Neural cell (in vitro differentiated cells): Measurements from ENCODE around the gene MIPOL1. TPM values are rescaled to one million over a fixed set of nuclear protein-coding genes. Genes with fewer than 3 reads are reported as not detected.
A peak's percentile ranks its signal among the peaks of the same experiment; 100 is the strongest.

Experiments used
- H2AFZ ChIP-seq: fragments of 200-600, 300-800 bp; sonication (generic), shearing (Covaris generic); 2 replicates; pipeline ENCODE4 v1.6.0; 2014; ENCODE audit warnings: low read depth, mild to moderate bottlenecking, antibody characterized with exemption, low read length, moderate library complexity
- H3F3A ChIP-seq: fragments of 200-600 bp; shearing (Covaris generic); 2 replicates; pipeline ENCODE4 v1.6.1; 2016; ENCODE audit warnings: mild to moderate bottlenecking, moderate library complexity, mixed read lengths, antibody characterized with exemption, low read length; ENCODE audit not compliant: insufficient read depth, poor library complexity, severe bottlenecking
- H3K27ac ChIP-seq: fragments of 200-600, 300-800 bp; sonication (generic), shearing (Covaris generic); 2 replicates; pipeline ENCODE4 v1.5.1; 2014; ENCODE audit warnings: mild to moderate bottlenecking, low read length, moderate library complexity
- H3K27me3 ChIP-seq: fragments of 300-800, 200-600 bp; sonication (generic), shearing (Covaris generic); 2 replicates; pipeline ENCODE4 v1.6.0; 2014; ENCODE audit warnings: mild to moderate bottlenecking, low read depth, low read length, moderate library complexity; ENCODE audit not compliant: insufficient read depth
- H3K36me3 ChIP-seq: fragments of 300-800, 200-600 bp; sonication (generic), shearing (Covaris generic); 2 replicates; pipeline ENCODE4 v1.5.1; 2014; ENCODE audit warnings: mild to moderate bottlenecking, antibody characterized with exemption, low read length, moderate library complexity; ENCODE audit not compliant: insufficient read depth
- H3K4me2 ChIP-seq: fragments of 300-800, 200-600 bp; sonication (generic), shearing (Covaris generic); 2 replicates; pipeline ENCODE4 v1.6.0; 2014; ENCODE audit warnings: mild to moderate bottlenecking, low read length
- H3K4me3 ChIP-seq: fragments of 300-800, 200-600 bp; sonication (generic), shearing (Covaris generic); 2 replicates; pipeline ENCODE4 v1.5.1; 2014; ENCODE audit warnings: mild to moderate bottlenecking, low read length, moderate library complexity
- H3K79me2 ChIP-seq: fragments of 200-600 bp; shearing (Covaris generic); replicated peaks from 2 replicates; pipeline ENCODE4 v1.6.0; 2014; ENCODE audit warnings: mild to moderate bottlenecking, low read length, moderate library complexity; ENCODE audit not compliant: insufficient read depth
- H3K9ac ChIP-seq: fragments of 300-800, 200-600 bp; sonication (generic), shearing (Covaris generic); 2 replicates; pipeline ENCODE4 v1.6.1; 2016; ENCODE audit warnings: mild to moderate bottlenecking, low read length, mixed read lengths
- H3K9me2 ChIP-seq: fragments of 200-600 bp; shearing (Covaris generic); 2 replicates; pipeline ENCODE4 v1.6.1; 2016; ENCODE audit warnings: mild to moderate bottlenecking, low read length, mixed read lengths; ENCODE audit not compliant: insufficient read depth
- H3K9me3 ChIP-seq: fragments of 200-600, 300-800 bp; sonication (generic), shearing (Covaris generic); 2 replicates; pipeline ENCODE4 v1.6.1; 2016; ENCODE audit warnings: mild to moderate bottlenecking, mixed run types, low read length, moderate library complexity, mixed read lengths
- H4K20me1 ChIP-seq: fragments of 200-600 bp; shearing (Covaris generic); 2 replicates; pipeline ENCODE4 v1.6.1; 2016; ENCODE audit warnings: mild to moderate bottlenecking, mixed run types; ENCODE audit not compliant: insufficient read depth
- CTCF ChIP-seq: fragments of 450-650 bp; IDR thresholded peaks from 2 replicates; pipeline ENCODE4 v1.5.1; 2014; ENCODE audit warnings: antibody characterized with exemption, mild to moderate bottlenecking, moderate library complexity; ENCODE audit not compliant: poor library complexity, severe bottlenecking
- EP300 ChIP-seq: fragments of 450-650 bp; conservative IDR thresholded peaks from 2 replicates; pipeline ENCODE4 v1.6.1; 2014; ENCODE audit warnings: antibody characterized with exemption, mild to moderate bottlenecking, moderate library complexity; ENCODE audit not compliant: poor library complexity, severe bottlenecking
- EZH2 ChIP-seq: fragments of 200-600, 300-800 bp; shearing (Covaris generic), sonication (generic); IDR thresholded peaks from 2 replicates; pipeline ENCODE4 v1.6.1; 2014; ENCODE audit warnings: antibody characterized with exemption, low read length, borderline replicate concordance, mild to moderate bottlenecking; ENCODE audit not compliant: insufficient read depth, poor library complexity, severe bottlenecking
- MXI1 ChIP-seq: fragments of 450-650 bp; conservative IDR thresholded peaks from 2 replicates; pipeline ENCODE4 v1.6.1; 2014; ENCODE audit warnings: antibody characterized with exemption, mild to moderate bottlenecking; ENCODE audit not compliant: poor library complexity, severe bottlenecking
- POLR2AphosphoS5 ChIP-seq: IDR thresholded peaks from 2 replicates; pipeline ENCODE4 v1.6.1; 2012
- RAD21 ChIP-seq: fragments of 450-650 bp; conservative IDR thresholded peaks from 2 replicates; pipeline ENCODE4 v1.6.1; 2014; ENCODE audit warnings: antibody characterized with exemption, mild to moderate bottlenecking, moderate library complexity
- SMC3 ChIP-seq: fragments of 450-650 bp; conservative IDR thresholded peaks from 2 replicates; pipeline ENCODE4 v1.6.1; 2014; ENCODE audit warnings: antibody characterized with exemption, mild to moderate bottlenecking, moderate library complexity; ENCODE audit not compliant: poor library complexity
- TAF1 ChIP-seq: IDR thresholded peaks from 2 replicates; pipeline ENCODE4 v1.6.1; 2012; ENCODE audit warnings: low read depth
- polyA plus RNA-seq: library from polyadenylated mRNA; depleted of rRNA; stranded (reverse); fragments of >200 nt; gene quantifications from 2 replicates; pipeline ENCODE4 v1.2.3, GENCODE V29; 2014
- TF ChIP-seq, protein P1 (sequence below): IDR thresholded peaks from 2 replicates; pipeline ENCODE4 v1.6.1; 2012; ENCODE audit warnings: borderline replicate concordance

MIPOL1 gene
- polyA plus RNA-seq, 1 donor from 2014 or later: 1.3 TPM

DNA sequence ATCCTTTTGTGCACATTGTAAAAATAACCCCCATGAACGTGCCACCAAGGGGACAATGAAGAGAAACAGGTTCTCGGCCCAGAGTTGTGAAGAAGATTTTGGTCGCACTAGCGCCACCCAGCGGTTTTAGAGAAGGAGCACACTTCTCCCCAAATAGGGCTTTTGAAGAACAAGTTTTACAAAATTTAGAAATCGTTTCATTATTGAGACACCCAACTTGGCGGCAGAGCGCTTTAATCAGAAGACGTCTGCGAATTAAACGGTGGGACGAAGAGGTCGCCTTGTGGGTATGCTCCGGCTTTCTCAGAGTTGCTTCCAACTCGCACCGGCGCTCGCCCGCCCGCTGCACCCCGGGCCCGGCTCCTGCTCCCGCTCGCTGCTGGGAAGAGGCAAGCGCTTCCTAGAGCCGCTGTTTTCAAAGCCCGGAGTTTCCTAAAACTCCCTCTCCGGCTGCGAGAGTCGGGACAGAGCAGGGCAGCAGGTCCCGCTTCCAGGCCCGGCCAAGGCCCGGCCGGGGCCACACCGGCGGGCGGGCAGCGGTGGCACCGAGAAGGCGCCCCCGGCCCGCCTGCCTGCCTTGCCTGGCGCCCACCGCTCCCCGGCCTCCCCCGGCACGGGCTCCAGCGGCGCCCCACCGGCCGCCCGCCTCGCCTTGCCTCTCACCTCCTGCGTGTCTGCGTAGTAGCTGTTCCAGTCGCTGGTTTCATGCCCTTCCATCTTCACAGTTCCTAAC is 396.7 kb downstream of the MIPOL1 start:
- H3K4me2 ChIP-seq: no peak overlapping the region
- H3F3A ChIP-seq: no peaks in the 10 kb centered on the region
- H4K20me1 ChIP-seq: no peaks in the 10 kb centered on the region
- H3K9me2 ChIP-seq: no peaks in the 10 kb centered on the region
- TF ChIP-seq MXI1: no peak
- TF ChIP-seq POLR2AphosphoS5: peak; percentile 34
- TF ChIP-seq RAD21: no peak
- no peak for TF ChIP-seq EP300
- TF ChIP-seq CTCF: peak; percentile 47
- TF ChIP-seq EZH2: peak; percentile 74
- no peak for TF ChIP-seq SMC3
- TF ChIP-seq TAF1: no peak
- TF ChIP-seq, protein P1, sequence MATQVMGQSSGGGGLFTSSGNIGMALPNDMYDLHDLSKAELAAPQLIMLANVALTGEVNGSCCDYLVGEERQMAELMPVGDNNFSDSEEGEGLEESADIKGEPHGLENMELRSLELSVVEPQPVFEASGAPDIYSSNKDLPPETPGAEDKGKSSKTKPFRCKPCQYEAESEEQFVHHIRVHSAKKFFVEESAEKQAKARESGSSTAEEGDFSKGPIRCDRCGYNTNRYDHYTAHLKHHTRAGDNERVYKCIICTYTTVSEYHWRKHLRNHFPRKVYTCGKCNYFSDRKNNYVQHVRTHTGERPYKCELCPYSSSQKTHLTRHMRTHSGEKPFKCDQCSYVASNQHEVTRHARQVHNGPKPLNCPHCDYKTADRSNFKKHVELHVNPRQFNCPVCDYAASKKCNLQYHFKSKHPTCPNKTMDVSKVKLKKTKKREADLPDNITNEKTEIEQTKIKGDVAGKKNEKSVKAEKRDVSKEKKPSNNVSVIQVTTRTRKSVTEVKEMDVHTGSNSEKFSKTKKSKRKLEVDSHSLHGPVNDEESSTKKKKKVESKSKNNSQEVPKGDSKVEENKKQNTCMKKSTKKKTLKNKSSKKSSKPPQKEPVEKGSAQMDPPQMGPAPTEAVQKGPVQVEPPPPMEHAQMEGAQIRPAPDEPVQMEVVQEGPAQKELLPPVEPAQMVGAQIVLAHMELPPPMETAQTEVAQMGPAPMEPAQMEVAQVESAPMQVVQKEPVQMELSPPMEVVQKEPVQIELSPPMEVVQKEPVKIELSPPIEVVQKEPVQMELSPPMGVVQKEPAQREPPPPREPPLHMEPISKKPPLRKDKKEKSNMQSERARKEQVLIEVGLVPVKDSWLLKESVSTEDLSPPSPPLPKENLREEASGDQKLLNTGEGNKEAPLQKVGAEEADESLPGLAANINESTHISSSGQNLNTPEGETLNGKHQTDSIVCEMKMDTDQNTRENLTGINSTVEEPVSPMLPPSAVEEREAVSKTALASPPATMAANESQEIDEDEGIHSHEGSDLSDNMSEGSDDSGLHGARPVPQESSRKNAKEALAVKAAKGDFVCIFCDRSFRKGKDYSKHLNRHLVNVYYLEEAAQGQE: no peak
- H3K79me2 ChIP-seq: no peaks in the 10 kb centered on the region
- H3K36me3 ChIP-seq: no peaks in the 10 kb centered on the region
- no peak overlapping the region for H2AFZ ChIP-seq
- H3K9me3 ChIP-seq: no peaks in the 10 kb centered on the region
- no peak overlapping the region for H3K9ac ChIP-seq
- H3K27ac ChIP-seq: no peak overlapping the region
- H3K27me3 ChIP-seq: peaks cover 99% of the 10 kb centered on the region
- H3K4me3 ChIP-seq: peak overlapping the region; percentile 40

DNA sequence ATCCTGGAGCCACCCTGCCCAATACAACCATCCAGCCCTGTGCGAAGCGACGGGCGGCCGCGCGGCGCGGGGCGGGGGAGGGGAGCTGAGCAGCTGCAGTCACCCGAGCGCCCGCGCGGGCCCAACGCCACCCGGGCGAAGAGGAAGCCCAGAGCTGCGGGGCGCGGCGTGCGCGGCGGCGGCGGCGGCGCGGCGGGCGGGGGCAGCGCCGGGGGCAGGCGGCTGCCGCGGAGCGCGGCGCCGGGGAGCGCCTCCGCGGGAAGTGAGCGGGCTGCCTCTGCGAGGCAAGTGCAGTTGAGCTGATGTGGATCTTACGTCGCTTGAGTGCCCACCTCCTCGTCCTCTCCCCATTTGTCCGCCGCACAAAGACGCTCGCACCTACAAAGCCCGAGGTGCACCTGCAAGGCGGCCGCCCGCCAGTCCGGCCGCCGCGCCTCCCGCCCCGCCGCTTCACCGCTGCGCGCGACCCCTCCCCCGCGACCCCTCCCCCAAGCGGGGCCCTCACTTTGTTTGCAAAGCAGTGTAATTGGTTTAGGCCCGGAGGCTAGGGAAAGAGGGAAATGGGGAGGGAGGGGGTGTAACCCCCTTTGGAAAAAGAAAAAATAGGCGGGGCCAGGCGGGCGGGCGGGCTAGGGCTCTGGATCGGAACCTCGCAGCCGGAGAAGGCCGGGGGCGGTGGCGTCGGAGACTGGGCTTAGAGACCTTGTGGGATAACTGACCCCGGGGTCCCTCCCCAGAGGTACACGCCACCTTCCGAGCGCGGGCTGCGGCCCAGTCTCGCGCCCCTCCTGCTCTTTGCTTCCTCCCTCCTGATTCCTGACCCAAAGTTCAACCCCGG is 397.5 kb downstream of the MIPOL1 start, which contains the start of the genes FOXA1 and TTC6:
TSS of gene FOXA1 (minus strand) at position 279 of the 838 bp plus-strand sequence. CDS start at position 2, 277 bp downstream.
TSS of gene TTC6 (plus strand) at position 659 of the 838 bp plus-strand sequence. CDS start 26,436 bp downstream, outside the sequence.
- Histone ChIP-seq H3K4me2 (no peak within 1 kb of the TSS), H3K9me3 (no peaks in the 10 kb centered on the region), H3K4me3 (peak within 1 kb of the TSS; percentile 40), H3K36me3 (no peaks in the 10 kb centered on the region), H2AFZ (no peak within 1 kb of the TSS), H3K9me2 (no peaks in the 10 kb centered on the region), H3K79me2 (no peaks in the 10 kb centered on the region), H3F3A (no peaks in the 10 kb centered on the region), H3K27me3 (peaks cover 99% of the 10 kb centered on the region), H4K20me1 (no peaks in the 10 kb centered on the region), H3K27ac (no peak within 1 kb of the TSS), H3K9ac (no peak within 1 kb of the TSS)
- TF ChIP-seq RAD21 (no peak), EZH2 (peak; percentile 35)
